ENCODE data around the gene AHI1.
"Not testable (repeated sequence)": the region's sequence is repeated elsewhere in the genome, so short reads cannot be mapped to it uniquely, and the experiment has no call there.

The AHI1 gene

DNA sequence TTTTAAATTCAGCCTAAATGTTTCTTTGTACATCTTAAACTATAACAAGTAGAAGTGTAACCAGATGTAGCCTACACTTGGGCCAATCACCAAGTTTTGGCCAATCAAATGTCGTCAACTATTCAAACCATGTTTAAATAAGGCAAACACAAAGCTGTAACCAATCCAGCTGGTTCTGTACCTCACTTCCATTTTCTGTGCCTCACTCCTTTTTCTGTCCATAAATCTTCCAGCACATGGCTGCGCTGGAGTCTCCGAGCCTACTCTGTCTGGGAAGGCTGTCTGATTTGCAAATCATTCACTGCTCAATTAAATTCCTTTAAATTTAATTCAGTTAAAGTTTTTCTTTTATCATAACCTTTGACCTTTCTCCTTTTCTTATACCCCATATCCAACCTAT, 7.7 kb upstream of the AHI1 start:
- DNase-seq, result no peak

DNA sequence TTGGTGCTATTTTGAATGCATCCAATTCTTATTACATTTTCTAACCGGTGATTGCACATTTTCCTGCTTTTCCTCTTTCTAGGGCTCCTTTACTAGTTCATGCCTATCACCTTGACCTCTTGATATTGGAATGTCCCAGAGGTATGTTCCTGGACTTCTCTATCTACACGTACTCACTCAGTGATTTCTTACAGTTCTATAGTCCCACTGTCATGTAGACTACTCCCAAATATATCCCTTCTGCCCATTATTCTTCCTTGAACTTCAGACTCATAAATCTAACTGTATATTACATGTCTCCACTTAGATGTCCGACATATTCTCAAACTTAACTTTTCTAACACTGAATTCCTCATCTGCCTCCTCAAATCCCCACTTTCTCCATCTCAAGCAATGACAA, 7.2 kb upstream of the AHI1 start:
- DNase-seq, result no peak

DNA sequence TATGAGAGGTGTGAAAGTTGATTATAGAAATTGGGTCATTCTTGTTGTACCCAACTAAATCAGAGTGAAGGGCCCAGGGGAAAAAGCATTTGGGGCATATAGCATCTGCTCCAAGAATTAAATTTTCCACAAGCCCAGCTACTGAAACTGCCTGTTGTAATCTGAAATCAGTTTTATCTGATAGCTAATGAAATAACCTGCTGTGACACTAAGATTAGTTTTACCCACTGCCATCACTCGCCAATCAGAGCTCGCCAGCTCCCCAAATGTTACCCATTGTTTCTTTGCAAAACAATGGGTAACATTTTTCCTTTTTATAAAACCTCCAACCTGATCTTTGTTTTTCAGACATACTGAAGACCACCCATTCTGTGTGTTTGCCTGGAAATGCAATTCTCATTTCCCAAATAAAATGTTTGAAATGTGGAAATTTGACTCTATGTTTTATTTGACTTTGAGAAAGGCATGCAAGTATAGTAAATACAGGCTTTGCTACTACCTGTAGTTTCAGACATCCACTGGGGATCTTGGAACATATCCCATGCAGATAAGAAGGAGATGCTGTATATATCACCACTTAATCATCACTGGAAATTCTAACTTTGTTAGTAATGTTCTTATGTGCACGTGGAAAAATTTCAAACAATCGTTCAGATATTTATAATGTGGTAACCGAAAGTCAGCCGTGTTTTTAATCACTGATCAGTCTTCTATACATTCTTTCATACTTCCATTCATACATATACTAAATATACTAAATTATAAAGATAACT, 6.3 kb upstream of the AHI1 start:
- DNase-seq, result no peak

DNA sequence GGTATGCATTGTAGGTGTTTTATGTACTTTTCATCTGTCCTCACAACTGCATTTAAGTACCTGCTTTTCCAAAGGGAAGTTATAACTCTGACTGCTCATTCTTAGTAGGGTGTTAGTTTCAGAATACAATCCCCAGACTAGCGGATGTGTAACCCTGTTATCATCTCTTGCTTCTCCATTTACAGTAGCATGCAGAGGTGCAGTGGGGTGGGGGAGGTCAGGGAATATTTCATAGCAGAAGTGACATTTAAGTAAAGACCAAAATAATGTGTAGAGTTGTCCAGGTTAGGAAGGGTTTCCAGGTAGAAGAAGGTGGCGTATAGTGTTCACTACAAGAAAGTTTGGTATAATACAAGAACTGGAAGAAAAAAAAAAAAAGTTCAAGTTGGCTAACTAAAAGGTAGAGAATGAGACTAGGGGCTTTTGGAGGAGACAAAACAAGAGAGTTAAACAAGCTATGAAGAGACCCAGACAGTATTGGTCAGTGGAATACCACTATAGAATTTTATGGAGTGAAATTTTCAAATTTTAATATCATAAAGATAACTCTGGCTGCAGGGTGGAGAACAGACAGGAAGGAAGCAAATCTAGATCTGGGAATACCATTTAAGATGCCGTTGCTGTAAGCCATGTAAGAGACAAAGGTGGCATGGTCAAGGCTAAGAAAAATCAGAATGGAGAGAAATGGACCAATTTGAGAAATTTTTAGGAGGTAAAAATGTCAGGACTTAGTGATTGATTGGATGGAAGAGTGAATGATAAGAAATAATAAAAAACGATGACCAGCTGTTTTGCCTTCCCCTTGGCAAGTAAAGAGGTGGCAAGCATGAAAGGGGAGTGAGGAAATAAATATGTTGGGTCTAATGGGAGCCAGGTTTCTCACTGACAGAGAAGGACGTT, 2.2 kb upstream of the AHI1 start:
- DNase-seq, result no peak

DNA sequence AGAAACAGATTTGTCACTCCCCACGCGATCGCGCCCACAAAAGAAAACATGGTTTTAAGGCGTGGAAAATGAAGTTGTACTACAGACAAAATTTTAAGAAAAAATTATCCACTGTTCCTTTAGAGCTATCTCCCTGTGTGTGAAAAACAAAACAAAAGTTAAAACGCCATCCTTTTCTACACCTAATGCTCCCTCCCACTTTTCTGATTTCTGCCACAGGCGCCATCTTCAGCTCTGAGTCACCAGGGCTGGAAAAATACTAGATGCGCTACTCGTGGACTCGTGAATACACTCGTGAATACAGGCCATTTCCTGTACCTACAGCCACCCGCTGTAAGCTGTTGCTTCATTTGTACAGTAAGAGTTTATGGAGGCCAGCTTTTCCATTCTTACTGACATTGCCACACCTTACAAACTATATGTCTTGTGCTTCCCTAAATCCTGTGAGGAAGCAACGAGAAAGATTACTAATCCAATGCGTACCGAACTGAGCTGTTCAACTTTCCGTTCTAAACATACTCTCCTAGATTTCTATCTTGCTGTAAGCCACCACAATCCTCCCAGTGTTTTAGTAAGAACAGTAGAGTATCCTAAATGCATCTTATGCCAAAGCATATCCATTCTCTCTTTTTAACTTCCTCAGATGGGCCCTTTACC, 773 bp upstream of the AHI1 start:
- peak; percentile 52 for DNase-seq

DNA sequence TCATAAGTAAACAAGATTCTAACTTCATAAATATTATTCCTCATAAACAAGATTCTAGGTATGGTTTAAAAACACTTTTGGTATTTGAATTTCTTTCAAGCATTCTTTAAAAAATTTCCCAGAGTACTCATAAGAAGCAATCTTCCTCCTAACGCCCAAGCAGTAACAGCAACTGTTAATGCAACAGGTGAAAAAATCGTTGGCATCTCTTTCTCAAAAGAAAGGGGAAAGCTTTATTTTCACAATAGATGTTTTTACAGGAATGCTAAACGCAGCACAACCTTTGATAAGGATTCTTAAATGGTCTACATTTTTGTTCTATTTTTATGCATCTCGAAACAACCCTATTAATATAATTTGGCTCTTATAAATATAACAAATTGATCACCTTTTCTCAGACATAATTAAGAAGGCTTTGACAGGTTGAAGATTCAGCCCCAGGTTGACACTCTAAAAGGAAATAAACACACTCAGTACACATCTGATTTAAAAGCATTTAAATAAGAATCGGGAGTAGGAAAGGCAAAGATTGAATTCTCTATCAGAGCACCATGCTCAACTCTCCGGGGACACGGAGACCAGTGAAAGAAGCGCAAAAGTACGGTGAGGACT, 634 bp downstream of the AHI1 start:
- no peak for DNase-seq

DNA sequence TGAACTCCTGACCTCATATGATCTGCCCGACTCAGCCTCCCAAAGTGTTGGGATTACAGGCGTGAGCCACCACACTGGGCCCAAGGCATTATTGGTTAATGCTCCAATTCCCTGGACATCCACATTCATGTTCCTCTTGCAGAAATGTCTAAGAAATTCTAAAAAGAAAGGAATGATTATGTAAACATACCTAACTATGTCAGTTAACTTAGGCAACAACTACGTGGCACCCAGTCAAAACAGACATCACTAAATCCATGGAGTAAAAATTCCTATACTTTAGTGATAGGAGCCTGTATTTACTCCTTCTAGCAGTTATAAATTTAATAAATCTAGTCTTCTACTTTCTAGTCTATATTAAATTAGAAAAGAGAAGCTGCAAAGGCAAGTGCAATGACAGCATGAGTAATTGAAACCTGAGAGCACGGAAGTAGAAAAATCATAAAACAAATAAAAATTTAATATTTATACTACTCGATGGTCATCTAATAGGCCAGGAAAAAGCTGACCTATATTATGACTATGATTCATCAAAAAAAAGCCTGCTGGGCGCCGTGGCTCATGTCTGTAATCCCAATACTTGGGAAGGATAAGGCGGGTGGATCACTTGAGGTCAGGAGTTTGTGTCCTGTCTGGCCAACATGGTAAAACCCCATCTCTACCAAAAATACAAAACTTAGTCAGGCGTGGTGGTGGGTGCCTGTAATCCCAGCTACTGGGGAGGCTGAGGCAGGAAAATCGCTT, 4.2 kb downstream of the AHI1 start:
- no peak for DNase-seq

DNA sequence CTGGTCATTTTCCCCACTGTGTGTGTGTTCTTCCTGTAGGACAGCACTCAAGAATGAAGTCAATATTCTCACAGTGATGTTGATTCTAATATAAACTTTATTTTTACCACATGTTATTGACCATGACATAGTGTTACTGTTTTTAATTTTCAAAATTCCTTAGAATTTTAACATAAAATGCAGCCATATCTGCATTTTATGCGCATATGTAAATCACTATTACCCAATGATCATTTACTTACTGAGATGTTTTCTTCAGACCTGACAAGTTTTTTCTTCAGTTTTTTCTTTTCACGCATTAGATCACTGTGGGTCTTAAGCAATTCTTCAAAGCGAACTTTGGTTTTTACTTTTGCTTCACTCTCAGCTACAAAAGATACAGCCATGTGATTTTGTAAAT, 7.2 kb downstream of the AHI1 start:
- no peak for DNase-seq

DNA sequence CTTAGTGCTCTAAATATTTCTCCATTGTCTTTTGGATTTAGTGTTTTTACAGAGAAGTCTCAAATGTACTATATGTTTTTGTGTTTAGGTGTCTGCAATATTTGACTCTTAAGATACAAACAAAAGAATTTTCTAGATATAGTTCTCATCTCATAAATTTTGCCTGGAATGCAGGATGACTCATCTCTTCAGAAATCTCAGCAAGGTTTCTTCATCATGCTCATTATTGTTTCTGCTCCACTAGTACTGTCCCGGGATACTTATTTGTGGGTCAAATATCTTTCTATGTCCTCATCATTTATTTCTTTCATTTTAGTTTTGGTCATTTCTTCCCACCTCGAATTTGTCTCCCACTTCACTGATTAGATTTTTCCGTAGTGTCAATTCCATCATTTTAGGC, 9.5 kb downstream of the AHI1 start:
- no peak for DNase-seq

DNA sequence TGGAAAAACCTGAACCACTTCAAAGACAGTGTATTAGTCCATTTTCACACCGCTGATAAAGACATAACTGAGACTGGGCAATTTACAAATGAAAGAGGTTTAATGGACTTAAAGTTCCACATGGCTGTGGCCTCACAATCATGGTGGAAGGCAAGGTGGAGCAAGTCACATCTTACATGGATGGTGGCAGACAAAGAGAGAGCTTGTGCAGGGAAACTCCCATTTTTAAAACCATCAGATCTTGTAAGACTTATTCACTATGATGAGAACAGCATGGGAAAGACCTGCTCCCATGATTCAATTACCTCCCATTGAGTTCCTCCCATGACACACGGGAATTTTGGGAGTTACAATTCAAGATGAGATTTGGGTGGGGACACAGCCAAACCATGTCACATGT, 13.6 kb downstream of the AHI1 start:
- DNase-seq, result not testable (repeated sequence)

DNA sequence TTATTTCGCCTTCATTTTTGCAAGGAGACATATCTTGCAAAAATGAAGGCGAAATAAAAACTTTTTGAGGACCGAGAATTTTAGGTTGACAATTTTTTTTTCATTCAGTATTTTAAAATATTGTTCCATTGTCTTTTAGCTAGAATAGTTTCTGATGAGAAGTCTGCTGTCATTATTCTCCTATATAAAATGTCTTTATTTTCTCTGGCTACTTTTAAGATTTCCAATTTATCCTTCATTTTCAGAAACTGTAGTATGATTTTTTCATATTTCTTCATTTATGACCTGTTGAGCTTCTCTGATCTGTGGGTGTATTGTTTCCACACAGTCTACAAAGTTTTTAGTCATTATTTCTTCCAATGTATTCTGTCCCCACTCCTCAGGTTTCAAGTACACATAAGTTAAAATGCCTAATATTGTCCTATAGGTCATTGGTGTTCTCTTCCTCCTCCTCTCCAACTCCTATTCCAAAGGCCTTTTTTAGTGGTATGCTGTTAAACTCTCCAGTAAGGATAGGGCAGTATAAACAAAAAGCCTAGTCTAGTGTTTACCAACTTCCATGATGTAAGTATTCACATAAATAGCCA, 15.7 kb downstream of the AHI1 start:
- DNase-seq, result peak; percentile 18

DNA sequence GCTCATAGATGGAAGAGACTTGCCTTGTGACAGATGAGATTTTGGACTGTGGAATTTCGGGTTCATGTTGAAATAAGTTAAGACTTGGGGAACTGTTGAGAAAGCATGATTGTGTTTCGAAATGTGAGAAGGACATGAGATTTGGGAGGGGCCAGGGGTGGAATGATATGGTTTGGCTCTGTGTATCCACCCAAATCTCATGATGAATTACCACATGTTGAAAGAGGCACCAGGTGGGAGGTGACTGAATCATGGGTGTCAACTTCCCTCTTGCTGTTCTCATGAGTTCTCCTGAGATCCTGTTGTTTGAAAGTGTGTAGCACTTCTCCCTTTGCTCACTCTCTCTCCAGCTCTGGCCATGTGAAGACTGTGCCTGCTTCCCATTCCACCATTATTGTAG, 17.9 kb downstream of the AHI1 start:
- no peak for DNase-seq

DNA sequence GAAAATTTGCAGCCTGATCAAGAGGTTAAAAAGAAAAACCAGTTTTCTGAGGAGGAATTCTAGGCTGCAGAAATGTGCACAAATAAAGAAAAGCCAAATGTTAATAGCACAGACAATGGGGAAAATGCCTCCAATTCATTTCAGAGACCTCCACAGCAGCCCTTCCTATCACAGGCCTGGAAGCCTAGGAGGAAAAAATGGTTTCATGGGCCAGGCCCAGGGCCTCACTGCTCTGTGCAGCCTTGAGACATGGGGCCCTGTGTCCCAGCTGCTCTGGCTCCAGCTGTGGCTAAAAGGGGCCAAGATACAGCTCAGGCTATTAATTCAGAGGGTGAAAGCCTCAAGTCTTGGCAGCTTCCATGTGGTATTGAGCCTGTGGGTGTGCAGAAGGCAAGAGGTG, 18.9 kb downstream of the AHI1 start:
- no peak for DNase-seq

DNA sequence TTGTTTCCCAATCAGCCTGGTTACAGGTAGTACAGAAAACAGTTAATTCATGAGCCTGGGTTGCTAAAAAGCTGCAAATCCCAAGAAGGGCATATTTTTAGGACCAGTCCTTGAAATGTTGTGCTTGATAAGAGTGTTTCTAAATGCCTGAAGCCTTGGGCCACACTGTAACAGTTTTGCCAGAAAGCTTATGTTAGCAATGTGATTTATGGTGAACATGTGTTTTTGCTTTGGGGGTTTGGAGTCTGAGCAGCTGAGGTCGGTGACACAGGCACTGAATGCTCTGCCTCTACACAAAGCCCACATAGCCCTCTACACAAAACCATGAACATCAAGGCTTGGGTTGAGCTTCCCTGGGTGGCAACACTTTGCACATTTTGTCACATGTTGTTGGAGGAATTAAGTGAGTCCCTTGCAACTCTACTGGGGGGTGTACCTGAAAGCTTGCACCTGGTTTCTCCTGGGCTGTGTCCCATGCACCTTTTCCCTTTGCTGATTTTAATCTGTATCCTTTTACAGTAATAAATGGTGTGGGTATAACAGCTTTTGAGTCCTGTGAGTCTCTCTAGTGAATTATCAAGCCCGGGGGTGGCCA, 22.2 kb downstream of the AHI1 start:
- no peak for DNase-seq

DNA sequence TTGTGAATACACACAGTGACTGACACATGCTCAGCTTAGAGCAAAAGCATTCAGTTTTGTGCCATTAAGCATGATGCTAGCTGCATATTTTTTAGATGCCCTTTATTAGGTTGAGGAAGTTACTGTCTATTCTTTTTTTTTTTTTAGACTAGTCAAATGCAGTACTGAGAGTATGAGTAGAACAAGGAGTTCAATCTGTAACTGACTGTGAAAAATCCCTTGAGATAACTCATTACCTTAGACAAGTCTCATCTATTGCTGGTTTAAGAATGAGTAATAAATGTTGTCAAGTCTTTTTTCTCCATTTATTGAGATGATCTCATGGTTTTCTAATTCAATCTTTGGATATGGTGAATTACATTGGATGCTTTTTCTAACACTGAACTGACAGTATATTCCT, 23.2 kb downstream of the AHI1 start:
- no peak for DNase-seq

DNA sequence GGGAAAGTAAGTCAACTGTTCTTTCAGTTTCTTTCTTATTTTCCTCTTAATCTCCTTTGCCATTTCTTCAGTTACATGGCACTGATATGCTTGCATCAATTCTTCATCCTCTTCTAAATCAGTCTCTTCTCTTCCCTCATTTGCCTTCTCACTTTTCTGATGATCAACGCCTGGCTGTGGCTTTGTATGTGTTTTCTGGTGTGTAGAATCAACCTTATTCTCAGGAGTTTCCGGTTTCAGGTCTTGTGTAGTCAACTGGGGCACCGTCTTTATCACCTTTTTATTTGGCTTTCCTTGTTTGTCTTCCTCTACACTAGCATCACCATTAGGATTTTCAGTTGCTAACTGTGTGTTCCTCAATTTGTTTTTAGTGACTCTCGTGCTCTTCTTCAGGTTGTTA, 31.6 kb downstream of the AHI1 start:
- DNase-seq, result no peak

DNA sequence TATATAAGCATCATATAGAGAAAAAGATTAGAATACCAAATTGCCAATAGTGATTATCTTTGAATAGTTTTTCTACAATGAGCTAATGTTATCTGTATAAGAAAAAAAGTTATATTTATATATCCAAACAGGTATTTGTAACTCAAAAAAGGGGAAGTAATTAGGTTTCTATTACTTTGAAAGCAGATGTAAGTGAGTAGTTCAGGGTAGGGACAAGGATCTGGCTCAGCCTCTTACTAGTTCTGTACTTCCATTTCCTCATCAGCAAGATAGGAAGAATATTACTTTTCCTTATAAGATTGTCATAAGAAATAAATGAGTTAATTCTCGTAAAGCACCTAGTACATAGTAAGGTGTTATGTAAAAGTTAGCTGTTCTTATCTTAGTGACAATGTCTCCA, 32.2 kb downstream of the AHI1 start:
- DNase-seq, result no peak

DNA sequence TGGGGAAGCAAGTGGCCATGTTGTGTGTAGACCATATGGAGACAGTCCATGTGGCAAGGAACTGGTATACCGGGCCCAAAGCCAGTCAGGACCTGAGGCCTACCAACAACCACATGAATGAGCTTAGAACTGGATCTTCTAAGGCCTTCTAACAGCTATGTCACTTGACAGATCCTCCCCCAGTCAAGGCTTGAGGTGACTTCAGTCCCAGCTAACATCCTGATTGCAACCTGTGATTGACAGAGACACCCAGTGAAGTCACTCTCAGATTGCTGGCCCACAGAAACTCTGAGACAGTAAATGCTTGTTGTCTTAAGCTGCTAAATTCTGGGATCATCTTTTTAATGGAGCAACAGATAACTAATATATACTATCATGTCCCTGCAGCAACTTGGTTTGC, 32.9 kb downstream of the AHI1 start:
- DNase-seq, result no peak

DNA sequence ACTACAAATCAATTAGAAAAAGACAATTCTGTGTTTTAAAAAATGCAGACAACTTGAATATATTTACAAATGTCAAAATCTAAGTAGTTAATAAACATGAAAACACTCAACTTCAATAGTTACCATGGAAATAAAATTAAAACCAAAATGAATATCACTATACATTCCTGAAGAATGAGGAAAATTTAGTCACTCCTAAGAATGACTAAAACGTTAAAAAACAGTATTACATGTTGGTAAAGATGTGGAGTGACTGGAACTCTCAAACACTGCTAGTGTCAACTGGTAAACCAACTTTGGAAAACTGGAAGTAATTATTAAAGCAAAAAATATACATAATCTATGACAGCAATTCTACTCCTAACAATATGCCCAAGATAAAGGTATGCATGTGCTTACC, 36.3 kb downstream of the AHI1 start:
- DNase-seq, result no peak

DNA sequence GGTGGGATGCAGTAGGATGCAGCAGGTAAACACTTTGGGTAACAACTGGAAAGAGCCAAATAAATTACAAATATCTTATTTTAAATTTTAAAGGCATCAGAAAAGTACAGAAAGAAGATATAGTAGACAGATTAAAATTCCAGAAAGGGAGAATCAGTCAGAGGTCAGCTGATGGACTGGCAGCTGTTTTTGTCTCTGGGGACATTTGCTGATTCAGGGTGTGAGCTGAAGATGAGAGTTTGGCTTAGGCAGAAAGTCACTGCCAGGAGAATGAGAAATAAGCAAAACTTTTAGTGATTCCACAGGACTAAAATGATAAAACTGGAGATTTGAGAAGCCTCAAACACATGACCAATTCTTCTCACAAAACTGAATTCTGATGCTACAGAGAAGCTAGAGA, 39.5 kb downstream of the AHI1 start:
- no peak for DNase-seq

DNA sequence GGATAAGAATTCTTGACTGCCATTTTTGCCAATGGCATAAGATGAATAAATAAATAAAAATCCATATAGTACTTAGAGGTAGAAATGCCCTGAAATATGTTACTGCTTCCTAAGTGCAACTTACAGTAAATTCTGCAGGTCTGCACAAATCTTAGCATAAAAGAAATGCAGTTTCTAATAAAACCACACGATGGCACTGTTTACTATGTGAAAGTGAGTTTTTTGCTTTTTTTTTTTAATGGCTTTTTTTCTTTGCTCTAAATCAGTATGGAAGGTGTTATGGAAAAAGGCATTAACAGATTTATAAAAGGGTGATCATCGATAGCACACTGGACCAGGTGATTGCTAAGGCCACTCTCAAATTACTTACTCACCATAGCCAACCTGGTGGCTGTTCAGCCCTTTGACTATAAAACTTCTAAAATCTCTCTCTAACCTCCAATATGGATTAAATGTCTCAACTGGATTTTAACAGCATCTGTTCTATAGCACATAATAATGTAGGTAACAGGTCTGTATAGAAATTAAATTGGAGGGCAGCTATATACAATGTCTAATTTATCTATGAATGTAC, 45.8 kb downstream of the AHI1 start:
- peak; percentile 43 for DNase-seq

DNA sequence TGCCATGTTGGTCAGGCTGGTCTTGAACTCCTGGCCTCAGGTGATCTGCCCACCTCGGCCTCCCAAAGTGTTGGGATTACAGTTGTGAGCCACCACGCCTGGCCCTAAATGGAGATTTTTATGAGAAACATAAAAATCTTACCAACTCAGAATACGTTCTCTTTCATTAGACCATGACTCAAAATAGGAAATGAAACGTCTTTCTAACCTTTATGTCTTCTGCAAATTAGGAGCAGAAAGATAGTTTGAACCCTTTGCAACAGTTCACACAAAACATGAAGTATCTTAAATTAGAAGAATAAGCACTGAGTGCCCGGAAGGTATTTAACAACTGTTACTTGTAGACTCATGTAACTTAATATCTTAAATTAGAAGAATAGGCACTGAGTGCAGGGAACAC, 48.3 kb downstream of the AHI1 start:
- DNase-seq, result no peak
